Measurements from ENCODE around the gene MRPL44. TPM values are rescaled to one million over a fixed set of nuclear protein-coding genes. Genes with fewer than 3 reads are reported as not detected.

Gene MRPL44
- polyA plus RNA-seq (ENCODE audit: insufficient read length in 10 of 10), result 10 to 100 TPM; 22.8 to 29.3 (median 25.5) TPM
- long read RNA-seq, donor 1, transcript MRPL44-201 (4 exons, 1,748 nt), result major isoform, 12 of 12 reads
- long read RNA-seq, donor 1, partial matches to known transcripts, result 0 of 12 reads
- long read RNA-seq, donor 1, other reads (novel, unspliced or antisense), result 0 of 12 reads
- long read RNA-seq, donor 2, transcript MRPL44-201 (4 exons, 1,748 nt), result major isoform, 10 of 19 reads
- long read RNA-seq, donor 2, partial matches to known transcripts, result 9 of 19 reads
- long read RNA-seq, donor 2, other reads (novel, unspliced or antisense), result 0 of 19 reads
- long read RNA-seq, donor 3, result 0 reads
- long read RNA-seq, donor 4, transcript MRPL44-201 (4 exons, 1,748 nt), result major isoform, 8 of 8 reads
- long read RNA-seq, donor 4, partial matches to known transcripts, result 0 of 8 reads
- long read RNA-seq, donor 4, other reads (novel, unspliced or antisense), result 0 of 8 reads
- long read RNA-seq, donor 5, transcript MRPL44-201 (4 exons, 1,748 nt), result major isoform, 15 of 34 reads
- long read RNA-seq, donor 5, partial matches to known transcripts, result 19 of 34 reads
- long read RNA-seq, donor 5, other reads (novel, unspliced or antisense), result 0 of 34 reads
- long read RNA-seq, donor 6, transcript MRPL44-201 (4 exons, 1,748 nt), result major isoform, 17 of 17 reads
- long read RNA-seq, donor 6, partial matches to known transcripts, result 0 of 17 reads
- long read RNA-seq, donor 6, other reads (novel, unspliced or antisense), result 0 of 17 reads
- long read RNA-seq, donor 7, transcript MRPL44-201 (4 exons, 1,748 nt), result major isoform, 6 of 6 reads
- long read RNA-seq, donor 7, partial matches to known transcripts, result 0 of 6 reads
- long read RNA-seq, donor 7, other reads (novel, unspliced or antisense), result 0 of 6 reads
- long read RNA-seq, donor 8, transcript MRPL44-201 (4 exons, 1,748 nt), result major isoform, 9 of 19 reads
- long read RNA-seq, donor 8, partial matches to known transcripts, result 10 of 19 reads
- long read RNA-seq, donor 8, other reads (novel, unspliced or antisense), result 0 of 19 reads
- long read RNA-seq, donor 9, partial matches to known transcripts, result 0 of 2 reads
- long read RNA-seq, donor 9, other reads (novel, unspliced or antisense), result 0 of 2 reads

DNA sequence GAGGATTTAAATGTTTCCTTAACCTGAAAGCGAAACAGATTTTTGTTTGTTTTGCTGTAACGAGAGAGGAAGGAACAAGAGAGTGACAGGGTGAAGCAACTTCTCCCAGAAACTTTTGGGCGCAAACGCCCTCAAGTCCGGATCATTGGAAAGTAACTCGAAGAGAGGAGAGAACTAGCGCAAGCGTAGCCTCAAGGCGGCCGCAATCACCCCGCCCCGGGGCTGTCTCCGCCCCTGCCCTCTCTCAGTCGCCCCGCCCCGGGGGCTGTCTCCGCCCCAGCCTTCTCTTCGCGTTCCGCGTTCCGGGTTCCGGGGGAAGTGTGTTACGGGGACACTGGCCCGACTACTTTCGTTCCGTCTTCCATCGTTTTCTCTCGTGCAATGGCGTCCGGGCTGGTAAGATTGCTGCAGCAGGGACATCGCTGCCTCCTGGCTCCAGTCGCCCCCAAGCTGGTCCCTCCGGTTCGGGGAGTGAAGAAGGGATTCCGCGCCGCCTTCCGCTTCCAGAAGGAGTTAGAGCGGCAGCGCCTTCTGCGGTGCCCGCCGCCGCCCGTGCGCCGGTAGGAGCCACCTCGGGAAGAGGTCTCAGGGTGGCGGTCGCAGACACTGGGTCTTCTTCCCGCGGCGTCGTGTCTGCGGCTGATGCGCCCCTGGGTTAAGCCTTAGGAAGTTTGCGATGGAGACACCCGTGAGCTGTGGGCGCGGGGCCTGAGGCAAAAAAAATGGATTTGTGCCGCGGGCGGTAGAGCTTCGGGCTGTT is at the start of gene MRPL44:
TSS of gene MRPL44 (plus strand) at position 372 of the 760 bp plus-strand sequence. CDS start at position 382, 10 bp downstream.
- peak; percentile 96 to 98 (median 98) for DNase-seq

DNA sequence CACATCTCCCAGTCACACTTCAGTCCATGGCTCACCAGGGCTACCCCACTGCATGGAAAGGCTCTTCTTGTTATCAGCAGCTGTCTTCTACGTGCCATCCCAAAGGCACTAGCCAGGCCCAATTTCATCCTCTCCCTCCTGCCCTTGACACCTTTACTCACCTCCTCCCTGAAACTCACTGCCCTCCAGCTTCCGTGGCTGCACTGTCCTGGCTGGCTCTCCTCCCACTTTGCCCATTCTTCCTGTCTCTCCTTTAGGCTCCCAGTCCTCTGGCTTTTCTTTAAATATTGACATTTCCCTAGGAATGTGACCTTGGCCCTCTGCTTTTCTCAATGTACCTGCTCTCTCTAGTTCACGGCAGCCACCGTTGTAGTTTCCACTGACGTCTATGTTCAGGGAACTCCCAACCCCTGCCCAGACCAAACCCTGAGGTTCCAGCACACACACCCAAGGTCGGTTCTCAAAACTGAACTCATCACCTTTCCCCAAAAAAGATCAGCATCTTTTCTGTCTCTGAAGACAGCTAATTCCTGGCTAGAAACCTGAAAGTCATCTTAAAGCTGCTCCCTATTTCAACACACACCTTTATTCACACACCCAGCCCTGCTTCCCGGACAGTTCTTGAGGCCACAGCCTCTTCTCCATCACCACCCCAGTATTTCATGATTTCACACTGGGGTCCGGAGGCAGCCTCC is 48.8 kb upstream of the MRPL44 start:
- DNase-seq, result no peak

DNA sequence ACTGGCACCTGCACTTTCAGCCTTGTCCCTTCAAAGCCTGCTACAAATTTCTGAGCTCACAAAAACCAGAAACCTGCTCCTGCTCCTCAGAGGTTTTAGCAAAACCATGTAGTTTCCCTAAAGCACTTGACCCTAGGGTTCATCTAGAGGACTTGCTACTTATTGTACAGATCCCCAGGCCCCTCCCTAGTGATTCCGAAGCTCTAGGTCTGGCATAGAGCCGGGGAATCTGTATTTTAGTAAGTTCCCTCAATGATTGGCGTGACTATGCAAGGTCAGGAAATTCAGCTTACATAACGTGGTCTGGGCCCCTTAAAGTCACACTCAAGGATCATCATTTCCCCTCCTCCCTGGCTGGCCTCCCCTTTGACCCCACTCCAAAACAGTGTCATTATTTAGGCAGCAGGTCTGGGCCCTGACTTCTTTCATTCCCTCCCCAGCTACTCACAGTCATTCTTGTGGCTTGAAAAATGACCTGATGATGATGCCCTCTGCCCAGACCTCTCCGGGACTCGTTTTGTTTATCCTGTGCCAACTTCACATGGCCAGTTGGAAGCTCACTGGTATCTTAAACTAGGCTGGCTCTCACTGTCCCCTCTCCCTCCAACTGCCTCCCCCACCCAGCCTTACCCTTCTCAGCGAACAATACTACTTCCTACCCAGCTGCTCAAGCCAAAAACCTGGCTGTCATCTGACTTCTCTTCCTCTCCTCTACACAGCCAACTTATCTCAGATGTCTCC is 48.1 kb upstream of the MRPL44 start:
- DNase-seq, result no peak

DNA sequence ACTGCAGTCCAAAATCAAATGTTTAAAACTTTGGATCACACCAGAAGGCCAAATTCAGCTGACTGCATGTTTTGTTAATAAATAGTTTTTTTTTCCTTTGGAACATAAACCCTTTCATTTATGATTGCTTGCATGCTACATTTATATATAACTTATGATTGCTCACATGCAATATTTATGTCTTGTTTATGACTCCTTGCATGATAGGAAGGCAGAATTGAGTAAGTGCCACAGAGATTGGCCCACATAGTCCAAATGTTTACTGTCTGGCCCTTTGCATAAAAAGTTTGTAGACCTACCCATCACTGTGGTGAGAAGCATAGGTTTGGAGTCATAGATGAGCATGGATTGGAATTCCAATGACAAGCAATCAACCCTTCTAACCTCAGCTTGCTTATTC is 42.9 kb upstream of the MRPL44 start:
- no peak for DNase-seq

DNA sequence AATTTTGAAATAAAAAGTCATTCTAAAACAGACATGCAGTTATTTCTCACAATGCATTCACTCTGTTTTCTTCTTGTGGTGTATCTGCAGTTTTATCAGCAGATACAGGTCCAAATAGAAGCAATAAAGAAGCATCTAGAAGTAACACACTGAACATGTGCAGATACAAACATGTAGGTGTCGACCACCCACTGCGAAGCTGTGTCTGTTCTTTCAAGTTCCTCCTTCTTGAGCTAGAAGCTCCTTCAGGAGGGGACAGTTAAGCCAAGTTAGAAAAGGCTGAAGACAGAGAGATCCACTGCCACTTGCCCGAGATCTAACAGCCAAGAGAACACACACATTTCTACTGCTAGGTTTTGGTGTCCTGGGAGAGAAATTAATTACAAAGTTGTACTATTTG is 42.2 kb upstream of the MRPL44 start:
- DNase-seq, result no peak

DNA sequence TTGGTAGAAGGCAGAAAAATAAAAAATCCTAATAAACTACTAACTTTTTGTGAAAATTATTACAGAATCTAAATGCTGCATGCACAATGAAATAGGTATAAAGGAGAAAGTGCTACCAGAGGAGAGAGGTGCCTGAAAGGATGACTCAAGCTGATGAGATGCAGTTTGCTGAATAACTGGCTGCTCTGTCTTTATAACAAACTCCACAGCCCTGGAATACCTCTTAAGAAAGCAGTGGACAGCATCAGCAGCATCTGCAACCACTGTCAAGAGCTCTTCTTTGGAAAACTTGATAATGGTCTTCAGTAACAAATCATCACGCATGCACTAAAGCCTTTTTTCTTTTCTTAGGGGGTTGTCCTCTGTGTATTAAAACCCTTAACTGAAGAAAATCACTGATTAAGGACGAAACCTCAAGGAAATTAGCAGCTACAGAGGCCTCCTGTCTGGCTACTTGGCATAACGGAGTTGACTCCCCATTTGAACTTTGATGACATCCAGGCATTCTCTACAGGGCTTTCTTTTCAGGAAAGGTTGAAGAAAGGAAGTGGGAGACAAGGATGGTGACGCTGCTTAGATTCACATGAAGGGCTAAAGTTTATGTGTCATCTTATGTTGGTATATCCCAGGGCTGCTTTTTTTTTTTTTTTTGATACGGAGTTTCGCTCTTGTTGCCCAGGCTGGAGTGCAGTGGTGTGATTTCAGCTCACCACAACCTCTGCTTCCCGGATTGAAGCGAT is 40.9 kb upstream of the MRPL44 start:
- no peak for DNase-seq

DNA sequence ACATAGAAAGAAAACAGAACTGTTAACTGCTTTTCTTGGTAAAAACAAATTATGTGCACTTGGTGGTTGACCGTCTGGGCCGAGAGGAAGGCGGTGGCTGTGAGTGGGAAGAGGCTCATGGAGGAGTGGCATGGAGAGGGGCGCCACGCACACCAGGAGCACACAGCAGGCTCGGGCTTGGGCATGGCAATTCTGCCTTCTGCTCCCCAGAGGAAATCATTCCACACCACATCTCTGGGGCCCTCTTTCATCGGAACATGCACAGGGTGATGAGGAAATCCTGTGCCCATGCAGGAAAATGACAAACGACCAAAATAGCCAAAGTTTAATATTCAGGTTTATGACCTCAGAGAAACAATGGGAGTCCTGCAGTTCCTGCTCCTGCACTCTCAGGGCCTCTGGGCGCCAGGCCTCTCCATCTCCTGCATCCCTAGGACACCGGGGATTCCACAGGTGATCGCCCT is 38.6 kb upstream of the MRPL44 start:
- no peak for DNase-seq

DNA sequence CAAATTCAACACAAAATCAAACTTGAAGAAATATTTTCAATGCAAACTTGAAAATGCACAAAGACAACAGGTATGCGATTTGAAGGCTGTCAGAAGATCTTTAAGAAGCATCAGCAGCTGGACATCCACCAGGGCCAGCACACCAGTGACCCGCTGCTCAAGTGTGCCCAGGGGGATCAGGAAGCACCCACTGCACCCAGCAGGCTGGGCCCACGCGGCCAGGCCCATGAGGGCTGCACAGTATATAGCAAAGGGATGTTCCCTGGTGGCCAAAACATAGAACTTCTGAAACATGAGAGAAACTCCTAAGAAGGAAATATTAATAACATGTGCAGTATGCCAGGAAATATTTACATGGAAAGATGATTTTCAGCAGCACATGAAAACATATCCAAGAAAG is 37.2 kb upstream of the MRPL44 start:
- DNase-seq, result no peak

DNA sequence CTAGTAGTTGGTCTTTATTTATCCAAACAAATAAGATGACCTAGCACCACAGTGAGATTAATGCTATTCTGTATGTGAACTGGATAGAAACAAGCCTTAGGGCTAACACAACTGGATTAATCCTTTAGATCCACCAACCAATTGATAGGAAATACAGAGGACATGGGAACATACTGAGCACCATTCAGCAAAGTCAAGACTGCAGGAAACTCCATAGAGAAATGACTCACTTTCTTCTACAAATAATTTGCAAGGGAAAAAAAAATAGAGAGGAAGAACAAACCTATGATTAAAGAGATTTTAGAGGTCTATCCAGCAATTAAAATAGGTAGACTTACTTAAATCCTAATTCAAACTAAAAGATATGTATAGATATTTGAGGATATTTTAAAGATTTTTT is 36.1 kb upstream of the MRPL44 start:
- DNase-seq, result no peak

DNA sequence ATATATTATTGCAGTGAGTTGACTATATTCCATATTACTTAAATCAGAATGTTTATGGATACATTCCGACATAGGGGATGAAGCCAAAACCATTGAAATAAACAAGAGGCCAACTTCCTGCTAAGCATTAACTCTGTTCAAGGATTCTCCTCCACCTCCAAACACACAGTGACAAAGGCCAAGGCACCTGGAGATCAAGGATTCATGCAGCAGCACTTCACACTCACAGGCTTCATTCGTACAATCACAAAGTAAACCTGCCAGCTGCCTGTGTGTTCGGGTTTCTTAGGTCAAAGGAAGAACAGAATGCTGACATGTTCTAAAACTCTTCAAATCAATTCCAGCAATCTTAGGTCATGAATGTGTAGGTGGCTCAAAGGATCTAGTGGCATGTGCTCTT is 35.0 kb upstream of the MRPL44 start:
- DNase-seq, result no peak

DNA sequence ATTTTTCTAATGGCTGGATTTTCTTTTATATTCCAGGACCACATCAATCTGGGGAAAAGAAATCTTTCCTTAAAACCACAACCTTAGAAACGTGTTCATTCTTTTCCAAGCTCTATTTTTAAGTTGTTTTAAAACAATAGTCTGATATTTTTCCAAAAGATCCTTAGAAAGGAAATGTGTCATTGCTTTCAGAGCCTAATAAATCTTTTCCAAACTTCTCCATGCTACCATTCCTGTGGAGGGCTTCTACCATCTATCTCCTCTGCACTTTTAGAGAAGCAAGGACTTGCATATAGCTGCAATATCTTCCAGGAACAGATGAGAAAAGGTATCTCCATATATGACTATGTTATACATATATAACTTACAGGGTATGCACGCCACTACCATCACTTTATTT is 33.3 kb upstream of the MRPL44 start:
- no peak for DNase-seq

DNA sequence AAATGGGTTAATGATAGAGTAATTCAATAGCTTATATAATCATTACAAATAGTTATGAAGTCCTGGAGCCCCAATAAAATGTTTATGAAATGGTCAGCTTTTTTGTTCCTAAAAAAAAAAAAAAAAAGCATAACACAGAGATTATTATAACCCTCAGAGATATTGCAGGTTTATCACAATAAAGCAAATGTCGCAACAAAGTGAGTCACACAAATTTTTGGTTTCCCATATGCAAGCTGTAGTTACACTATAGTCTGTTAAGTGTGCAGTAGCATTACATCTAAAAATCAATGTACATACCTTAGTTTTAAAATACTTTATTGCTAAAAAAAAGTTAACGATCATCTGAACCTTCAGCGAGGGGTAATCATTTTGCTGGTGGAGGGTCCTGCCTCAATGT is 32.2 kb upstream of the MRPL44 start:
- no peak for DNase-seq

DNA sequence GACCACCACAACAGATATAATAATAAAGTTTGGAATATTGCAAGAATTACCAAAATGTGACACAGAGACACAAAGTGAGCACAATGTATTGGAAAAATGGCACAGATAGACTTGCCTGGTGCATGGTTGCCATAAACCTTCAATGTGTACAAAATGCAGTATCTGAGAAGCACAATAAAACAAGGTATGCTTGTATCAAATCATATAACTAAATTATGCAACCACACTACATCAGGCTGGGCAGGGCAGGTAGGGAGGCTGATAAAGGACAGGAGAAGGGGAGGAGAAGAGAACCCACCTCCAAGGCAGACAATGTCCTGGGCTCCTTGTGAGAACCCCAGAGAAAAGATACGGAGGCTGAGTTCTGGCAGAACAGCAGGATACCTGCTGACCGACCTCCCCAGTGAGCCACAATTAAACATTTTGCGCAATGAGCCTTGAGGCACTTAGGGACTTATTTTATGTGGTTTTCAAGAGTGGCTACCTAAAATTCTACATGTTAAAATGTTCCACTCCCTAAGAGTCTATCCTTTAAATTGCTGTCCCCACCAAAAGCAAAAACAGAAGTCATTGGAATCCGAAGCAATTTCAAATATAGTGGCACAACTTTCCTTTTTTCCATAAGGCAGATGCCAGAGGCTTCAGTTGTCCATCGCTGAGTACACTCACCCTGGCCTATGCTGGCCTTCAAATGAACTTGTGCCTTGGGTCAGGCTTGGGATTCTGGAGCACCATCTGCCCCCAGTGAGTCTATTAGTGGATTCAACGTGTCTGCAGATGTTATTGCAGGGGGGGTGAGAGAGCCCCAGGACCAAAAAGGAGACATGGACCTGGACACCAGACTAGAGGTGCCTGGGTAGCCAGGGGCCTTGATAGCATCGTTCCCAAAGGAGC is 28.9 kb upstream of the MRPL44 start:
- no peak for DNase-seq

DNA sequence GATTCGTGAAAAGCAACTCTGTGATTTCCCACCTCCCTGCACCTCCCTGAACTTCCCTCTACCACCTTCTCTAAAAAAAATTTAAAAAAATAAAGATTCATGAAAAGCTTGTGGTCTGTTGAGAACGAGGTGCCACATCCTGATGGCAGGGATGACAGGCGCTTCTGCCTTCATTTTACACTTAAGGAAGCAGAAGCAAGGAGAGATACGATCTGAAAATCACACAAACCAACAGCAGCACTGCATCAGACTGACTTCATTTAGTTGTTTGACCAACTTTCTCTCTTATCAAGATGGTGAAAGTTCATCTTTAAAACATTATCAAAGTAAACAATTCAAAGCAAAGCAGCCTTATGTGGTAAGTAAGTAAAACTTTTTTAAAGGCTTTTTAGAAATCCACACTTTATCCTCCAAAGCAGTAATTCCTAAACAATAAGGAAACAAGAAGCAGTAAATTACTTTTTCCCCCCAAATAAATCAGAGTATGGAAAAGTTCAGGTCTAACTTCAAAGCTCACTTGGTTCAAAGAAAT is 27.6 kb upstream of the MRPL44 start:
- no peak for DNase-seq

DNA sequence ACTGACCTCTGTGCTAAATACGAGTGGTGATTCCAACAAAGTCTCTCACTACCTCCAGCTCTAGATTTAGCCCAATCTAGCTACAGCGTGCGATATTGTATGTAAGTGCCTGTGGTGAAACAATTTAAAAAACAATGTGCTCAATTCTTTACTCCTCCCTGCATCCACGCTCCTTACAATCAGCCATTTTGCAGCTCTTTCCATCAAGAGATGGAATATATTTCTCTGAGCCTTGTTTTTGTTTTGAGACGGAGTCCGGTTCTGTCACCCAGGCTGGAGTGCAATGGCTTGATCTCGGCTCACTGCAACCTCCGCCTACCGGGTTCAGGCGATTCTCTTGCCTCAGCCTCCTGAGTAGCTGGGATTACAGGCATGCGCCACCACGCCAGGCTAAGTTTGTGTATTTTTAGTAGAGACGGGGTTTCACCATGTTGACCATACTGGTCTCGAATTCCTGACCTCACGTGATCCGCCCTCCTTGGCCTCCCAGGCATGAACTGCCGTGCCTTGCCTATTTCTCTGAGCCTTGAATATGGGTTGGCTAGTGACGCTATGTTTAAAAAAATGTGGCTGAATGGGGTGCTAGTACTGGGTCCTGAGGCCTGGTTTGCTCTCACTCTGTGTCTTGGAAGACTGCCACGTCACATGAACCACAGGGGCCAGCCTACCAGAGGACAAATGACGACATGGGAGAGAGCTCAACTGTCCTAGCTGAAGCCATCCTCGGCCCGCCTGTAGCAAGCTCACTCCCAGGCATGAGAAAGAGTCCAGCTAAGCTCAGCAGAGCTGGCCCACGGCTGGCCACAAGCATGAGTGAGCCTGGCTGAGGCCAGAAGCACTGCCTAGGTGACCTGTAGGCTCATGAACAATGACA is 26.9 kb upstream of the MRPL44 start:
- no peak for DNase-seq

DNA sequence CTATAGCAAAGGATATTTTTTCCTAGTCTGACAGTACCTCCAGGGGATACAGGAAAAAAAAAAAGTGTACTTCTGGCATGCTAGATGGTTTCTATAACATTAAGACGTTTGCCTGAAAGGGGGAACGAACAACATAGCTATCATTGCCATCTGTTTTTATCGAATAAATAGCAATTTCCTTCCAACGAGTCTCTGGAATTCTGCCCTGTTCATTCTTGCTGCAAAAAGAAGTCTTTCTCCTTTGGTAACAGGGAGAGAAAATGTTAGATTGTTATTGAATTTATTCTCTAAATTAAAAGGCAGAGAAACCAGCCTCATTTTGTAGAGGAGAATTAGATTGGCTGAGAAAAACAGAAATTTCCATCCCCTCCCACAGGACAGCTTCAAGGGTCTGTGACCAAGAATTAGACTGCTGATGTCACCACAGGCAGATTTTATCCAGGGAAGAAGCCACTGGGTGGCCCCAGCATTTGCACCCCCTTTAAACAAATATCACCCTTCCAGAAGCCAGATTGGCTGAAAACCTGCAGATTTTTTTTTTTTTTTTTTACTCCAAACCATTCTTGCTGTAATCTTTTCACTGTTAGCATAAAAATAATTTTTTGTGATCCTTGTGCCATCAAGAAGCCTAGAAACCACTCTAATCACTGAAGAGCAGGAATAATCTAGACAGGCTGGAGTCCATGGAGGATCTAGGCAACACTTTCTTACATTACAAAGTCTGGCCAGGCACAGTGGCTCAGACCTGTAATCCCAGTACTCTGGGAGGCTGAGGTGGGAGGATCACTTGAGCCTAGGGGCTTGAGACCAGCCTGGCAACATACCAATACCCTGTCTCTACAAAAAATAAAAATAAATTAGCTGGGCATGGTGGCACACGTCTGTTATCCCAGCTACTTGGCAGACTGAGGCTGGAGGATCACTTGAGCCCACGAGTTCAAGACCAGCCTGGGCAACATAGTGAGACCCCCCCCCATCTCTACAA is 24.2 kb upstream of the MRPL44 start:
- peak in 1 of 3 donors; percentile 60 for DNase-seq

Measured in muscle of back (tissue), 13 donors.